ENCODE measurements around the gene TXNDC17.

GRCh38 chr17:6683730-6684459 is 43.0 kb downstream of the TXNDC17 start:
- TF ChIP-seq SP1 (IDR thresholded peaks at IDR 0.05): no peak
- no peak for TF ChIP-seq ZNF384 (IDR thresholded peaks at IDR 0.05)
